HG02588 (cell line): ENCODE data around the gene RASSF3.

Experiments used
- ATAC-seq: cut with Tn5 transposase; IDR thresholded peaks from one replicate; pipeline ENCODE4 v1.9.1; 2021; ENCODE audit warnings: mild to moderate bottlenecking, moderate library complexity; ENCODE audit not compliant: unreplicated experiment

Gene RASSF3

GRCh38 chr12:64720884-64721283, 110.6 kb downstream of the RASSF3 start:
- no peak for ATAC-seq

DNA sequence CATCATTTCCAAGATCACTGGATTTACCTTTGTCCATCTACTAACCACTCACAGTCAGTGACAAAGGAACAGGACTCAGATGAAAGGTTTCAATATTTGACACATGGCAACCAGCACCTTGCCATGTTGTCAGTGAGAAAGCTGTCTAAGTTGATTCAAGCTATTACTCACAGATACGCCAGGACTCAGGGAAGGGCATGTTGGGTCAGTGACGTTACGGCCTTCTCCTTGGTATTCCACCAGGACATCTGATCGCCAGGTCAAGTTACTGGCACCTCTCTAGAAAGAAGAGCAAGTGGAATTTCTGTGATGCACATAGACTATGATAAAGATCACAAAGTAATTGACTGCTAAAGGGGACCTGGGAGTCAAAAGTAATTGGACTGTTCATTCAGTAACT, 112.5 kb downstream of the RASSF3 start:
- ATAC-seq: no peak

- ATAC-seq: no peak
Measured at GRCh38 chr12:64723630-64724029, 113.3 kb downstream of the RASSF3 start.

GRCh38 chr12:64724201-64724745, 114.0 kb downstream of the RASSF3 start:
- no peak for ATAC-seq

GRCh38 chr12:64729909-64730587, 119.8 kb downstream of the RASSF3 start:
- no peak for ATAC-seq

GRCh38 chr12:64730588-64730969, 120.3 kb downstream of the RASSF3 start:
- no peak for ATAC-seq

- no peak for ATAC-seq
Measured at GRCh38 chr12:64731683-64732082, 121.4 kb downstream of the RASSF3 start.

DNA sequence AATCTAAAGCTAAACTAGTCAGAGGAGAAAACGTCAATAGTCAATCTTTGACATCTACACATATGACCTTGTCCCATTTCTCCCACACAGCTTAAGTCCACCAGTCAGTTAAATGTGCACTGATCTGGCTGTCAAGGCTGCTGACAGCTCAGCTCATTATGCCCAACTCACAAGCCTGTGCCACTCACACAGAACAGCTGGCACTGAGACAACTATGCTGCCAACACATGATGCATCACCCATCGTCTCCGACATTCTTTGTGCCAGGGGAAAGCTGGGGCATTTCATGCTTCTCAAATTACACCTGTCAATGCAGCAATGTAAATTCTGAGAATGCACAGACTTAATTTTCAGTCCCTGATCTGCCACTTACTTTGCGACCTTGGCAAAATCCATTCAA, 123.6 kb downstream of the RASSF3 start:
- ATAC-seq: no peak

DNA sequence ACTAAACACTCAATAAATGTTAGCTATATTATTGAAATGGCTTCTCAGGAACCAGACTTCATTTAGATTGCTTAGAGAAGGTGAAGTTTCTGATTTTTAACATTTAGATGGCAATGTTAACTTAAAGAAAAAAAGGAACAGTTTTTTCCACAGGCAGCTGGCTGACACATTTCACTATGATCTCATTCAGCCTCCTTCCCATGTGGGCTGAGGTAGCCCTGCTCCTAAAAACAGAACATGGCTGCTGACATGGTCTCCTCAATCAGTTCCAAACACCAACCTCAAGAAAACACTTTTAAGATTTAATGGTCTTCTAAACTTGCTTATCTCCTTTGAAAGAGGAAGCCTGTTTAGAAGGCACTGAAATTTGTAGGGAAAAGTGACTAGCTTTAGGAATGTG, 125.1 kb downstream of the RASSF3 start:
- ATAC-seq: no peak

- no peak for ATAC-seq
Measured at GRCh38 chr12:64736771-64737170, 126.5 kb downstream of the RASSF3 start.

DNA sequence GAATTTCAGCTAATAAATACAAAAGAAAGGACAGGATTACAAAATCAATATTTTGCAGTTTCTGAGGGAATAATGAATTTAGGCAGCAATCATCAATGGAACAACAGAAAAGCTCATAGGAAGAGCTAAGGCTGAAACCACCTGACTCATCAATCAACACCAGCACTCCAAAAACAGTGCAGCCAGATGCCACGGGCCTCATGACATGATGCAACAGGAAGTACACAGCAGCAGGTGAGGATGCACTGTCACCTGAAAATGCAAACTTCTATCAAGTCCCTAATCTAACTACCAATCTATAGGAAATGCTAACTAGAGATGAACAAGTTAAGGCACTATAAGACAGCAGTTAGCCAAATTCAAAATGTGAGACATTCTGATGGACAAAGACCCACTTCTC, 127.2 kb downstream of the RASSF3 start:
- ATAC-seq: no peak

GRCh38 chr12:64739778-64740177, 129.5 kb downstream of the RASSF3 start:
- no peak for ATAC-seq

- ATAC-seq: no peak
Measured at GRCh38 chr12:64740646-64741045, 130.4 kb downstream of the RASSF3 start.

- no peak for ATAC-seq
Measured at GRCh38 chr12:64742416-64742815, 132.1 kb downstream of the RASSF3 start.

GRCh38 chr12:64743206-64743605, 132.9 kb downstream of the RASSF3 start:
- ATAC-seq: no peak

GRCh38 chr12:64744422-64745258, 134.3 kb downstream of the RASSF3 start:
- no peak for ATAC-seq

GRCh38 chr12:64745259-64745807, 135.0 kb downstream of the RASSF3 start:
- no peak for ATAC-seq

GRCh38 chr12:64745980-64746379, 135.7 kb downstream of the RASSF3 start:
- no peak for ATAC-seq

- no peak for ATAC-seq
Measured at GRCh38 chr12:64746663-64747062, 136.4 kb downstream of the RASSF3 start.
